SH-SY5Y (cell line): ENCODE measurements around the gene ROR2.

ENCODE experiments used
- GATA2 ChIP-seq: IDR thresholded peaks from 2 replicates; pipeline ENCODE4 v1.6.1; 2011; ENCODE audit warnings: mild to moderate bottlenecking, low read depth, low read length
- GATA3 ChIP-seq: IDR thresholded peaks from 2 replicates; pipeline ENCODE4 v1.6.1; 2011; ENCODE audit warnings: low read depth, mild to moderate bottlenecking, low read length, moderate library complexity

DNA sequence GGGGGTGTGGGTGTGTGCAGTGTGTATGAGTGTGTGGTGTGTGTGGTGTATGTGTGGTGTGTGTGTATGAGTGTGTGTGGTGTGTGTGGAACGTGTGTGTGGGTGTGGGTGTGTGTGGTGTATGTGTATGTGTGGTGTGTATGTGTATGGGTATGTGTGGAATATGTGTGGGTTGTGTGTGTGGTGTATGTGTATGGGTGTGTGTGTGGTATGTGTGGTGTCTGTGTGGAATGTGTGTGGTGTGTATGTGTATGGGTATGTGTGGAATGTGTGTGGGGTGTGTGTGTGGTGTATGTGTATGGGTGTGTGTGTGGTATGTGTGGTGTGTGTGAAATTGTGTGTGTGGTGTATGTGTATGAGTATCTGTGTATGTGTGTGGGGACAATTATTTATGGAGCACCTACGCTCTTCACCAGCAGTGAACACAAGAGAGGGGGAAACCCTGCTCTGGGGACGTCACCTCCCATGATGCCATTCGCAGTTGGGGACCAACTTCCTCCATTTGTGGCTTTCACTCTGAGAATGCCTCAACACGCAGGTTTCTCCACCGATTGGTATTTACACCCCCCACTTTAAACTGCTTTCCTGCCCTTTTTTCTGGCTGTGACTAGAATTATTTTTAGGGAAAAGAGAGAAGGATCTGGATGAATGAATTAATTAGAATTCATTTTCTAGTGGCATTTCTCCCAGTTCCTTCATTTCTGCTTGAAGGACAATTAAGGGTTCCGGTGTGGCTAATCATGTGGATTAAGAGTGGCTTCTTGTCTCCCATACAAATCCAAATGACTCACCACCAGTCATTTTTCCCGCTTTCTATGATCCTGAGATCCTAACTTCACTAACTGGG is 238.1 kb downstream of the ROR2 start:
- no peak for TF ChIP-seq GATA3
- TF ChIP-seq GATA2: no peak
